Bronchial epithelial cell (primary cell): ENCODE results near the gene ZGLP1. TPM values are rescaled to one million over a fixed set of nuclear protein-coding genes. Genes with fewer than 3 reads are reported as not detected.

Source experiments
- DNase-seq: peaks from one replicate; pipeline ENCODE4 v3.0.0-alpha.2; 2010; ENCODE audit warnings: low read depth
- FAIRE-seq: peaks from 2 replicates; lab custom pipeline; 2011; peaks lifted over from hg19 to GRCh38; lab: Jason Lieb, UNC
- H3K27me3 ChIP-seq: 2 replicates; pipeline ENCODE4 v1.5.1; 2011; ENCODE audit warnings: low read length; ENCODE audit not compliant: control insufficient read depth, insufficient read depth
- H3K36me3 ChIP-seq: 2 replicates; pipeline ENCODE4 v1.5.1; 2011; ENCODE audit warnings: low read length; ENCODE audit not compliant: control insufficient read depth, insufficient read depth
- H3K4me3 ChIP-seq: 2 replicates; pipeline ENCODE4 v1.5.1; 2011; ENCODE audit warnings: mild to moderate bottlenecking, low read depth, low read length, control low read depth
- CTCF ChIP-seq: IDR thresholded peaks from 2 replicates; pipeline ENCODE4 v1.5.1; 2011; ENCODE audit warnings: mild to moderate bottlenecking, moderate library complexity, low read length, control low read depth, inconsistent platforms; ENCODE audit not compliant: insufficient read depth, severe bottlenecking
- total RNA-seq: library from RNA; depleted of rRNA; stranded (reverse); fragments of >200 nt; gene quantifications from 2 replicates; pipeline ENCODE4 v1.2.1, GENCODE V29; 2014

Gene ZGLP1
- total RNA-seq, 1 donor from 2014 or later = 0.53 TPM

GRCh38 chr19:10260141-10260584 lies 49.5 kb downstream of the ZGLP1 start:
- peak; percentile 7 for FAIRE-seq
- H3K4me3 ChIP-seq = no peak overlapping the region
- TF ChIP-seq CTCF = no peak
- H3K27me3 ChIP-seq = no peaks in the 10 kb centered on the region
- H3K36me3 ChIP-seq = peaks cover 18% of the 10 kb centered on the region
- DNase-seq = peak; percentile 95

- FAIRE-seq (no peak), DNase-seq (peak; percentile 88)
- no peak overlapping the region for H3K4me3 ChIP-seq
Observed at GRCh38 chr19:10259162-10259905, 50.3 kb downstream of the ZGLP1 start.

GRCh38 chr19:10258080-10258710 lies 51.4 kb downstream of the ZGLP1 start:
- no peak for TF ChIP-seq CTCF
- H3K4me3 ChIP-seq = no peak overlapping the region
- H3K27me3 ChIP-seq = no peaks in the 10 kb centered on the region
- DNase-seq (no peak), FAIRE-seq (no peak)
- peaks cover 26% of the 10 kb centered on the region for H3K36me3 ChIP-seq

More at GRCh38 chr19:10259162-10259905, 50.3 kb downstream of the ZGLP1 start:
- Histone ChIP-seq H3K36me3 (peaks cover 23% of the 10 kb centered on the region), H3K27me3 (no peaks in the 10 kb centered on the region)
- peak; percentile 88 for TF ChIP-seq CTCF

- H3K4me3 ChIP-seq = no peak overlapping the region
- DNase-seq (no peak), FAIRE-seq (no peak)
- peaks cover 26% of the 10 kb centered on the region for H3K36me3 ChIP-seq
- no peak for TF ChIP-seq CTCF
- H3K27me3 ChIP-seq = no peaks in the 10 kb centered on the region
Observed at GRCh38 chr19:10256970-10257615, 52.5 kb downstream of the ZGLP1 start.

GRCh38 chr19:10256551-10256950 lies 53.1 kb downstream of the ZGLP1 start:
- H3K4me3 ChIP-seq = no peak overlapping the region
- FAIRE-seq (no peak), DNase-seq (no peak)
- TF ChIP-seq CTCF = no peak
- no peaks in the 10 kb centered on the region for H3K27me3 ChIP-seq
- H3K36me3 ChIP-seq = peaks cover 26% of the 10 kb centered on the region
